Heart left ventricle (tissue), 13 donors: ENCODE measurements around the gene CIB1.

Source experiments
- POLR2A ChIP-seq, 2 donors: fragments of 450-650 bp; IDR thresholded peaks; one replicate each; pipeline ENCODE4 v1.6.1; 2017; ENCODE audit warnings: antibody characterized with exemption in 2 of 2, mild to moderate bottlenecking in 2 of 2, moderate library complexity in 2 of 2
- TF ChIP-seq, protein P1 (sequence below), 12 donors: fragments of 200-600 bp; sonication (generic) in 4 of 12; IDR thresholded peaks; one replicate each; pipeline versions ENCODE4 v1.5.0 to v1.8.0; 2018 to 2022; ENCODE audit warnings: antibody characterized with exemption in 12 of 12, mild to moderate bottlenecking in 5 of 12
- donor health status: ischemic (EF 13 %, LVEDD 7.1; RV severe dilation, severe dysfunction).
- donor health status: DM: no; HTN: yes; CAD: no.
- donor health status: DM: no; HTN: no; CAD: no.
- donor health status: ischemic (EF 25% LVEDD 6.9; RV normal size, moderate dysfunction).
- donor health status: ischemic (EF 25% LVEDD 5.7; RV mildly dilated, moderate dysfunction).
- donor health status: ischemic (EF 35%, LVEDD 5.7; RV mildly dilated, moderate dysfunction).
- donor health status: nonischemic (EF 11% LVEDD 7.7; RV severe dilation, severe dysfunction).
- donor health status: DM: yes; HTN: yes; CAD: no.
- donor health status: PGD.
- donor health status: ischemic (EF 29% LVEDD 5.4; RV normal size, mild dysfunction).
- donor health status: nonischemic (EF 23%, LVEDD 6.1; RV moderate dilation, normal function).

GRCh38 chr15:90234096-90234988 is 601 bp upstream of the CIB1 start, which contains the start of gene GDPGP1:
- TF ChIP-seq, protein P1, sequence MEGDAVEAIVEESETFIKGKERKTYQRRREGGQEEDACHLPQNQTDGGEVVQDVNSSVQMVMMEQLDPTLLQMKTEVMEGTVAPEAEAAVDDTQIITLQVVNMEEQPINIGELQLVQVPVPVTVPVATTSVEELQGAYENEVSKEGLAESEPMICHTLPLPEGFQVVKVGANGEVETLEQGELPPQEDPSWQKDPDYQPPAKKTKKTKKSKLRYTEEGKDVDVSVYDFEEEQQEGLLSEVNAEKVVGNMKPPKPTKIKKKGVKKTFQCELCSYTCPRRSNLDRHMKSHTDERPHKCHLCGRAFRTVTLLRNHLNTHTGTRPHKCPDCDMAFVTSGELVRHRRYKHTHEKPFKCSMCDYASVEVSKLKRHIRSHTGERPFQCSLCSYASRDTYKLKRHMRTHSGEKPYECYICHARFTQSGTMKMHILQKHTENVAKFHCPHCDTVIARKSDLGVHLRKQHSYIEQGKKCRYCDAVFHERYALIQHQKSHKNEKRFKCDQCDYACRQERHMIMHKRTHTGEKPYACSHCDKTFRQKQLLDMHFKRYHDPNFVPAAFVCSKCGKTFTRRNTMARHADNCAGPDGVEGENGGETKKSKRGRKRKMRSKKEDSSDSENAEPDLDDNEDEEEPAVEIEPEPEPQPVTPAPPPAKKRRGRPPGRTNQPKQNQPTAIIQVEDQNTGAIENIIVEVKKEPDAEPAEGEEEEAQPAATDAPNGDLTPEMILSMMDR (IDR thresholded peaks at IDR 0.05), result no peak
- TF ChIP-seq POLR2A (IDR thresholded peaks at IDR 0.05), result peak in 1 of 2 donors; percentile 90
